NCI-H526 treated with DMSO at 0.1 percent for 48 hours (cell line): ENCODE results near the gene MLX.
"Not testable (repeated sequence)": the region's sequence is repeated elsewhere in the genome, so short reads cannot be mapped to it uniquely, and the experiment has no call there.

ENCODE experiments used
- DNase-seq: peaks from one replicate; lab custom pipeline; 2025; lab: John Stamatoyannopoulos, UW

Gene MLX

GRCh38 chr17:42555122-42555622, 11.7 kb upstream of the MLX start:
- no peak for DNase-seq

- not testable (repeated sequence) for DNase-seq
Measured at GRCh38 chr17:42555961-42556617, 10.8 kb upstream of the MLX start.

GRCh38 chr17:42559075-42559474, 7.8 kb upstream of the MLX start:
- no peak for DNase-seq

GRCh38 chr17:42560246-42560645, 6.7 kb upstream of the MLX start:
- DNase-seq = no peak

GRCh38 chr17:42561897-42562387, 5.0 kb upstream of the MLX start, which contains the start of gene COASY:
COASY (plus strand) TSS chr17:42562148; CDS start chr17:42562623, 475 bp downstream.
- peak; percentile 87 for DNase-seq

DNA sequence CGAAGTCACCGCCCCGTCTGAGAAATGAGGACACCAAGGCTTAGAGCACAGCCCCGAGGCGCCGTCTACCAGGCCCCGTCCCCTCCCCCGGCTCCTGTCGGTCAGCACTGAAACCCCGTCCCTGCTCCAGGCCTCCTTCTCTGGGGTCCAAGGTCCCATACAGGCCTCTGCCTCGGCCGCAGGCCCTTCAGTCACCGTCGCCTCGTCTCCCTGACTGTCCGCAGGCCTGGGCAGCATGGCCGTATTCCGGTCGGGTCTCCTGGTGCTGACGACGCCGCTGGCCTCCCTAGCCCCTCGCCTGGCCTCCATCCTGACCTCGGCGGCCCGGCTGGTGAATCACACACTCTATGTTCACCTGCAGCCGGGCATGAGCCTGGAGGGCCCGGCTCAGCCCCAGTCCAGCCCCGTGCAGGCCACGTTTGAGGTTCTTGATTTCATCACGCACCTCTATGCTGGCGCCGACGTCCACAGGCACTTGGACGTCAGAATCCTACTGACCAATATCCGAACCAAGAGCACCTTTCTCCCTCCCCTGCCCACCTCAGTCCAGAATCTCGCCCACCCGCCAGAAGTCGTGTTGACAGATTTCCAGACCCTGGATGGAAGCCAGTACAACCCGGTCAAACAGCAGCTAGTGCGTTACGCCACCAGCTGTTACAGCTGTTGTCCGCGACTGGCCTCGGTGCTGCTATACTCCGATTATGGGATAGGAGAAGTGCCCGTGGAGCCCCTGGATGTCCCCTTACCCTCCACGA, 4.3 kb upstream of the MLX start:
- no peak for DNase-seq

DNA sequence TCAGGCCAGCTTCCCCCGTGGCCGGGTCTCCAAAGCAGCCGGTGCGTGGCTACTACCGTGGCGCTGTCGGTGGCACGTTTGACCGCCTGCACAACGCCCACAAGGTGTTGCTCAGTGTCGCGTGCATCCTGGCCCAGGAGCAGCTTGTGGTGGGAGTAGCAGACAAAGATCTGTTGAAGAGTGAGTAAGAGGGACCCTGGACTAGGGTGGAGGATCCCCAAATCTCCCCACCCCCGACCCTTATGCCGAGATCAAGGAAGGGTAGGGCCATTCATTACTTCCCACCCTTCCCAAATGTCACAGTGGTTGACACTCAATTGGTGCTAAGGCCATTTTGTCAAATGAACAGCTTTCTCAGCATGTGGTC, 3.8 kb upstream of the MLX start:
- no peak for DNase-seq

- no peak for DNase-seq
Measured at GRCh38 chr17:42563543-42563942, 3.4 kb upstream of the MLX start.

GRCh38 chr17:42563950-42564349, 3.0 kb upstream of the MLX start:
- no peak for DNase-seq

DNA sequence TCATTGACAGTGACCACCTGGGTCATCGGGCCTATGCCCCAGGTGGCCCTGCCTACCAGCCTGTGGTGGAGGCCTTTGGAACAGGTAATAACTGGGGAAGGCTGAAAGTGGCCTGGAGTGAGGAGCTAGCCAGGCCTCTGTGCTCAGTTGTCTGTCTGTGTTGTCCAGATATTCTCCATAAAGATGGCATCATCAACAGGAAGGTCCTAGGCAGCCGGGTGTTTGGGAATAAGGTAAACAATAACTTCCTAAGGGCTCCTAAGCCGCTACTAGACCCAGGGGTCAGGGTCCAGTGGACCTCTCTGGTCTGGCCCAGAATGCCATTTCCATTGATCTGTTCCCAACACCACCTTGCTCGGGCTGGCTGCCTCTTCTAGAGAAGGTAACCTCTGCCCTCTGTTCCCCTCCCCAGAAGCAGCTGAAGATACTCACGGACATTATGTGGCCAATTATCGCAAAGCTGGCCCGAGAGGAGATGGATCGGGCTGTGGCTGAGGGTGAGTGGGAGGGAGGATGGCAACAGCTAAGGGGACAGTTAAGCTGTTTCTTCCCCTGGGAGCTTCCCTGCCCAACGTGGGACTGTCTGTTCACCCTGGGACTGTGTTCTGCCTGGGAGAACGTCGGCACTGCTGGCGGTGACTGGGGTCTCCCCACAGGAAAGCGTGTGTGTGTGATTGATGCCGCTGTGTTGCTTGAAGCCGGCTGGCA, 1.9 kb upstream of the MLX start:
- DNase-seq = no peak

GRCh38 chr17:42565523-42566214, 1.2 kb upstream of the MLX start:
- DNase-seq = no peak

GRCh38 chr17:42566215-42566882, 551 bp upstream of the MLX start:
- DNase-seq = no peak

DNA sequence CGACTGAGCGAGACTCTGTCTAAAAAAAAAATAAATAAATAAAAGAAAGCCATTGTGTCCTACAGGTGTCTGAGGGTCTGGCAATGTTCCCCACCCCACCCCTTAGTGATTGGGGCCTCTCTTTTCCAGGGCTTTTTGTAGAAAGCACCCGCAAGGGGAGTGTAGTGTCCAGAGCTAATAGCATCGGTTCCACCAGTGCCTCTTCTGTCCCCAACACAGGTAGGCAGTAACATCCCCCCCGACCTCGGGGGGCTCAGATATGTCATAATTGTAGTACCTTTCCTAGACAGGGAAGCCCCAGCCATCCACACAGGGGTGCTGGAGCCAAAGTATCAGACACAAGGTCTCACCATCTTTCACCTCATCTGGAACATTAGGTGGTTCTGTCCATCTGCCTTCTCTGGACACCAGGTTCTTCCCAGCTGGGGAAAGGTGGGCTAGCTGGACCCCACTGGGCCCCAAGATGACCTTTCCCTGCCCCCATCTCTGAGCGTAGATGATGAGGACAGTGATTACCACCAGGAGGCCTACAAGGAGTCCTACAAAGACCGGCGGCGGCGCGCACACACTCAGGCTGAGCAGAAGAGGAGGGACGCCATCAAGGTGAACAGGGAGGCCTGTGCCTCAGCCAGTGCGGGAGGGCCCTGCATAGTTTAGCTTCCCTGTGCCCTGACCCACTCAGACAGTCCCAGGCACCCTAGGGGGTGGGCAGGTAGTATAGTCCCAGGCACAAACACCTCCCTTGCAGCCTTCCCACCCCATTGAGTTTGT, 1.6 kb downstream of the MLX start:
- DNase-seq = no peak

DNA sequence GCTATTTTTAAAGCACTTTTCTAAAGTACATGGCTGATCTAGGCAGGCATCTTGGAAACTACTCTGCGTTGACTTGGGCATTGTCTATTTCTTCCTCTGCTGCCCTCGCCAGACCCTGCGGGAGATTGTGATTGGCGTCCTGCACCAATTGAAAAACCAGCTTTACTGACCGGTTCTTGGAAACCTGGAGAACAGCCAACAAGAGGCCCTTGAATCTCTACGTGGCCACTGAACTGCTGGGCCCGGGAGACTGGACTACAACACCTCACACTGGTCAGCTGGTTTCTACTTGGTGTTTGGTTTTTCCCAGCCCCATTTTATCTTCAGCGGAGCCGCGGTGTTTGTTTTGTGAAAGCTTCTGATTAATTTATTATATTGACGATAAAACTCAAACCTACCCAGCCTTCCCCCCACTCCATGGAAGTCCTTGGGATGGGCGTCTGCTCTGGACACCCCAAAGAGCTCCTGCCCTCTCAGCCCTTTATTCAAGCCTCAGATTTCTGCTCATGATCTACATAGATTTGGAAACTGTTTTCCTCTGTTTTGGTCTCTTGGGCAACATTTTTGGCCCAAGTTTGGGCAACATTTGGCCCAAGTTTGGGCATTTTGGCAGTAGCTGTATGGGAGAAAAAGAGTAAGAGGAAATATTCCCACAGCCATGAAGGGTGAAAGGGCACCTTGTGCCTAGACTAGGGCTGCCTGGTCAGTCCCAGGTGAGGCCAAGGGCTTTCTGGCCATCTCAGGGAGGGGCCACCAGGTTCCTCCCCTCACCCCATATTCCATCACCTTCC, 4.7 kb downstream of the MLX start:
- DNase-seq = no peak

GRCh38 chr17:42573095-42573494, 6.2 kb downstream of the MLX start:
- no peak for DNase-seq

GRCh38 chr17:42574463-42574862, 7.6 kb downstream of the MLX start:
- no peak for DNase-seq

DNA sequence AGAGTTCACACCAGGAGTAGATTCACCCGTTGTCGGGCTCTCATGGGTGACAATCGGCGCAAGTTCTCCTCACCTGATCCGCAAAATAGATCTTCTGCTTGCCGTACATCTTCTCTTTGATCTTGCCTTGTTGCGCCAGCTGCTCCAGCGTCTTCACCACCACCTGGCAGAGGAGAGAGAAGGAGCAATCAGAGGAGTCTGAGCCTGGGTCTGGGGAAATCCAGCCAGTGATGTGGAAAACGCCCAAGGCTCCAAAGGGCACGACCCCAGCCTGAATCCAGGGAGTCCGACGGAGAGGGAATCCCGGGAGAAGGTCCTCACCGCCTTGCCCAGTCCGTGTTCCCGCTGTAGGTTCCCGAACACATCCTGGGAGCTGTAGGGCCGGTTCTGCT, 10.2 kb downstream of the MLX start:
- DNase-seq = no peak

GRCh38 chr17:42577532-42578281, 10.8 kb downstream of the MLX start, which contains the start of gene PSMC3IP:
PSMC3IP (minus strand) TSS chr17:42577729; CDS start chr17:42577686, 43 bp downstream.
- DNase-seq = peak; percentile 84

DNA sequence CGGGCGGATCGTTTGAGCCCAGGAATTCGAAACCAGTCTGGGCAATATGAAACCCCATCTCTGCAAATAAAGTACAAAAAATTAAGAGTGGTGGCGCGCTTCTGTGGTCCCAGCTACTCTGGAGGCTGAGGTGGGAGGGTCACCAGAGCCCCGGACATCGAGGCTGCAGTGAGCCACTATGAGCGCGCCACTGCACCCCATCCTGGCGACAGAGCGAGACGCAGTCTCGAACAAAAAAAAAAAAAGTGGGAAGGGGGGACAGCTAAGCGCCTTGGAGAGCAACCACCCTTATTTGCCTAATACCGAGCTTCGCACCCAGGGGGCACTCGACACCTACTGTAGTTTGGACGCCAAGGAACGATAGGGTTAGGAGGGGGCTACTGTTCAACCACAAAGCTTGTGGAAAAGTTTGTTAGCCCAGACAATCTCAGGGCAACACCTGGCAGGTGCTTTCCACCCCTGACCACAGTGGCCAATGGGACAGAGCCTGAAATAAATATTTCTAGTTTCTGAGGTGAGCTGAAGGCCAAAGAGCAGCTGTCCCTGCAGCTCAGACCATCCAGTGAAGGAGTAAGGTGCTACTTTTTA, 11.5 kb downstream of the MLX start:
- peak; percentile 52 for DNase-seq
